HepG2 (cell line): ENCODE measurements around the gene TLNRD1. TPM values are rescaled to one million over a fixed set of nuclear protein-coding genes. Genes with fewer than 3 reads are reported as not detected.

ENCODE experiments used
- ATF1 ChIP-seq: IDR thresholded peaks from 2 replicates; pipeline ENCODE4 v1.6.1; 2016; ENCODE audit warnings: mild to moderate bottlenecking, control low read depth
- ATM ChIP-seq: fragments of 450-650 bp; IDR thresholded peaks from 2 replicates; pipeline ENCODE4 v1.7.1; 2017; ENCODE audit warnings: mild to moderate bottlenecking, borderline replicate concordance
- CEBPB ChIP-seq: IDR thresholded peaks from 2 replicates; pipeline ENCODE4 v1.6.1; 2011; ENCODE audit warnings: low read depth, low read length, improper control_type of control experiment, borderline replicate concordance
- EHMT2 ChIP-seq: fragments of 200-600 bp; sonication (generic); IDR thresholded peaks from 2 replicates; pipeline ENCODE4 v1.7.0; 2017; ENCODE audit warnings: antibody characterized with exemption, low read depth, low read length, borderline replicate concordance
- FOXA1 ChIP-seq, 2 experiments: fragments of 450-650 bp in 1 of 2; sonication (generic) in 1 of 2; formaldehyde crosslinking in 1 of 2; IDR thresholded peaks; 2 replicates each; pipeline versions ENCODE4 v1.4.0 to v1.6.1; 2016 to 2020; ENCODE audit warnings: missing genetic modification reagents in 1 of 2
- FOXO1 ChIP-seq: sonication (generic); formaldehyde crosslinking; IDR thresholded peaks from 2 replicates; pipeline ENCODE4 v1.4.0; 2020; ENCODE audit warnings: missing genetic modification reagents
- FOXO4 ChIP-seq: sonication (generic); formaldehyde crosslinking; conservative IDR thresholded peaks from 2 replicates; pipeline ENCODE4 v1.8.1; 2023; ENCODE audit warnings: missing genetic modification reagents
- GATA4 ChIP-seq: sonication (generic); IDR thresholded peaks from 2 replicates; pipeline ENCODE4 v1.6.1; 2016; ENCODE audit warnings: antibody characterized with exemption, low read depth, borderline replicate concordance
- HMGXB3 ChIP-seq: sonication (generic); formaldehyde crosslinking; IDR thresholded peaks from 2 replicates; pipeline ENCODE4 v1.4.0; 2020; ENCODE audit warnings: missing genetic modification reagents, borderline replicate concordance
- NFE2L2 ChIP-seq: fragments of 150-350 bp; IDR thresholded peaks from 2 replicates; pipeline ENCODE4 v1.6.1; 2014; ENCODE audit warnings: low read length
- RARA ChIP-seq: IDR thresholded peaks from 2 replicates; pipeline ENCODE4 v1.6.1; 2016; ENCODE audit warnings: missing genetic modification reagents, missing compliant biosample characterization
- SAP130 ChIP-seq: IDR thresholded peaks from 2 replicates; pipeline ENCODE4 v1.6.1; 2016; ENCODE audit warnings: low read depth
- SOX6 ChIP-seq, 2 experiments: fragments of 450-650 bp in 1 of 2; sonication (generic) in 1 of 2; formaldehyde crosslinking in 1 of 2; IDR thresholded peaks; 2 replicates each; pipeline versions ENCODE4 v1.4.0 to v1.6.1; 2017 to 2020; ENCODE audit warnings: antibody characterized with exemption in 1 of 2, mild to moderate bottlenecking in 1 of 2, missing genetic modification reagents in 1 of 2
- SRF ChIP-seq: IDR thresholded peaks from 2 replicates; pipeline ENCODE4 v1.6.1; 2011; ENCODE audit warnings: mild to moderate bottlenecking, low read depth, low read length, moderate library complexity
- SRSF9 ChIP-seq: fragments of 200-400 bp; formaldehyde crosslinking; IDR thresholded peaks from 2 replicates; pipeline ENCODE4 v1.6.1; 2018; ENCODE audit warnings: borderline replicate concordance, mild to moderate bottlenecking, low read depth, low read length; ENCODE audit not compliant: insufficient read depth, poor library complexity, severe bottlenecking
- STAG1 ChIP-seq: sonication (generic); formaldehyde crosslinking; IDR thresholded peaks from 2 replicates; pipeline ENCODE4 v1.4.0; 2020; ENCODE audit warnings: missing genetic modification reagents
- TRIM24 ChIP-seq: sonication (generic); formaldehyde crosslinking; IDR thresholded peaks from 2 replicates; pipeline ENCODE4 v1.8.0; 2022; ENCODE audit warnings: mild to moderate bottlenecking, missing genetic modification reagents
- UBTF ChIP-seq: sonication (generic); formaldehyde crosslinking; IDR thresholded peaks from 2 replicates; pipeline ENCODE4 v1.4.0; 2020; ENCODE audit warnings: mild to moderate bottlenecking, missing genetic modification reagents
- YEATS4 ChIP-seq: sonication (generic); formaldehyde crosslinking; IDR thresholded peaks from 2 replicates; pipeline ENCODE4 v1.4.0; 2020; ENCODE audit warnings: missing genetic modification reagents, borderline replicate concordance
- ZBTB1 ChIP-seq: sonication (generic); formaldehyde crosslinking; IDR thresholded peaks from 2 replicates; pipeline ENCODE4 v1.4.0; 2020; ENCODE audit warnings: missing genetic modification reagents, borderline replicate concordance
- ZNF564 ChIP-seq: sonication (generic); formaldehyde crosslinking; IDR thresholded peaks from 2 replicates; pipeline ENCODE4 v1.8.1; 2023; ENCODE audit warnings: mild to moderate bottlenecking, missing genetic modification reagents
- ZNF616 ChIP-seq: sonication (generic); formaldehyde crosslinking; IDR thresholded peaks from 2 replicates; pipeline ENCODE4 v1.5.0; 2020; ENCODE audit warnings: low read depth, mild to moderate bottlenecking, missing genetic modification reagents
- polyA plus RNA-seq, 8 experiments: library from polyadenylated mRNA; depleted of rRNA in 3 of 8; stranded (reverse) in 7 of 8; unstranded in 1 of 8; fragments of >200 nt; fragmentation: Illumina TruSeq in 4 of 8; extraction: Trizol in 4 of 8; gene quantifications; 2 replicates each; pipeline versions ENCODE4 v1.2.1 to v1.2.3, GENCODE V29; 2011 to 2016; ENCODE audit warnings: low read depth in 4 of 8, missing spikeins in 1 of 8, mixed read lengths in 1 of 8; ENCODE audit not compliant: insufficient read depth in 1 of 8
- total RNA-seq, 5 experiments: library from RNA; depleted of rRNA; stranded (reverse); fragments of >200 nt; fragmentation: Illumina TruSeq; extraction: Trizol; gene quantifications; 2 replicates each; pipeline ENCODE4 v1.2.3, GENCODE V29; 2016; ENCODE audit warnings: low read depth in 1 of 5

TLNRD1 gene
- total and polyA plus RNA-seq, 2 of the 13 experiments (the other 11 are each of a cell fraction or from before 2014, with no cell fraction given), result 3.4 to 5.3 TPM

GRCh38 chr15:80953953-80954778 is 46.6 kb upstream of the TLNRD1 start (continued):
- TF ChIP-seq EHMT2, result peak; percentile 53; the same call in 1 of the 2 replicates
- no peak for TF ChIP-seq TRIM24 (CRISPR knock-in tag)
- peak; percentile 34; the same call in 1 of the 2 replicates for TF ChIP-seq CEBPB
- TF ChIP-seq SAP130 (CRISPR knock-in tag), result peak; percentile 36; the same call in 1 of the 2 replicates
- TF ChIP-seq FOXO4, result no peak
- no peak for TF ChIP-seq YEATS4 (CRISPR knock-in tag)
- TF ChIP-seq ATF1 (CRISPR knock-in tag), result no peak
- TF ChIP-seq ATM, result no peak
- no peak for TF ChIP-seq HMGXB3 (CRISPR knock-in tag)
- peak; percentile 67; the same call in 1 of the 2 replicates for TF ChIP-seq NFE2L2
- TF ChIP-seq SRSF9, result no peak
- TF ChIP-seq FOXA1 (IDR thresholded peaks at IDR 0.05), result no peak
- TF ChIP-seq FOXA1 (CRISPR knock-in tag; IDR thresholded peaks at IDR 0.05), result peak; percentile 46
- TF ChIP-seq ZNF564, result no peak
- peak; percentile 76; the same call in 1 of the 2 replicates for TF ChIP-seq SRF
- no peak for TF ChIP-seq ZBTB1 (CRISPR knock-in tag)
- no peak; the same call in 1 of the 2 replicates for TF ChIP-seq FOXO1 (CRISPR knock-in tag)
- no peak for TF ChIP-seq ZNF616
- no peak for TF ChIP-seq STAG1 (CRISPR knock-in tag)
- TF ChIP-seq UBTF (CRISPR knock-in tag), result no peak
- TF ChIP-seq GATA4, result no peak; the same call in 1 of the 2 replicates
- no peak for TF ChIP-seq SOX6 (IDR thresholded peaks at IDR 0.05)
- TF ChIP-seq SOX6 (CRISPR knock-in tag; IDR thresholded peaks at IDR 0.05), result peak; percentile 65
- TF ChIP-seq RARA (CRISPR knock-in tag), result peak; percentile 45
